ENCODE results near the gene PTPN6. TPM values are rescaled to one million over a fixed set of nuclear protein-coding genes. Genes with fewer than 3 reads are reported as not detected.
A peak's percentile ranks its signal among the peaks of the same experiment; 100 is the strongest.

PTPN6 gene
- total and polyA plus RNA-seq, 2 of the 13 experiments (the other 11 are each of a cell fraction or from before 2014, with no cell fraction given) = 10.5 to 10.6 TPM

GRCh38 chr12:6943722-6944380 lies 7.3 kb upstream of the PTPN6 start, which contains the start of the genes C12orf57 and RNU7-1 (continued):
- TF ChIP-seq RBM39 (IDR thresholded peaks at IDR 0.05; ENCODE audit: low read depth, low read length, poor library complexity, severe bottlenecking) (no peak), U2AF2 (IDR thresholded peaks at IDR 0.05; ENCODE audit: low read depth, low read length) (no peak; the same call in 1 of the 2 replicates), NFE2L2 (IDR thresholded peaks at IDR 0.05; ENCODE audit: low read length) (no peak), SPEN (CRISPR knock-in tag; IDR thresholded peaks at IDR 0.05; ENCODE audit: low read depth) (no peak), FOXP1 (IDR thresholded peaks at IDR 0.05) (no peak; the same call in 1 of the 2 replicates), FOXP1 (CRISPR knock-in tag; IDR thresholded peaks at IDR 0.05) (peak; percentile 51; the same call in 1 of the 2 replicates), ZNF326 (CRISPR knock-in tag; IDR thresholded peaks at IDR 0.05; ENCODE audit: borderline replicate concordance) (no peak), ETV6 (CRISPR knock-in tag; conservative IDR thresholded peaks at IDR 0.05) (peak; percentile 50; the same call in 1 of the 2 replicates), AFF4 (CRISPR knock-in tag; IDR thresholded peaks at IDR 0.05) (peak; percentile 98), SYNCRIP (IDR thresholded peaks at IDR 0.05; ENCODE audit: insufficient read depth, low read depth, low read length) (no peak), ZNF768 (CRISPR knock-in tag; IDR thresholded peaks at IDR 0.05) (peak; percentile 57; the same call in 1 of the 2 replicates), ZNF616 (CRISPR knock-in tag; IDR thresholded peaks at IDR 0.05; ENCODE audit: low read depth) (no peak), AGO2 (optimal IDR thresholded peaks at IDR 0.05; ENCODE audit: low read depth, low read length) (peak; percentile 87), CREB1 (IDR thresholded peaks at IDR 0.05) (peak; percentile 16; the same call in 1 of the 2 replicates), CREB1 (CRISPR knock-in tag; IDR thresholded peaks at IDR 0.05) (peak; percentile 90), ZNF878 (CRISPR knock-in tag; IDR thresholded peaks at IDR 0.05) (peak; percentile 68; the same call in 1 of the 2 replicates), KLF12 (CRISPR knock-in tag; IDR thresholded peaks at IDR 0.05; ENCODE audit: borderline replicate concordance) (peak; percentile 27; the same call in 1 of the 2 replicates), CC2D1A (CRISPR knock-in tag; IDR thresholded peaks at IDR 0.05) (no peak), ZFX (CRISPR knock-in tag; IDR thresholded peaks at IDR 0.05; ENCODE audit: low read depth) (no peak; the same call in 1 of the 2 replicates)
- TF ChIP-seq, protein P1, sequence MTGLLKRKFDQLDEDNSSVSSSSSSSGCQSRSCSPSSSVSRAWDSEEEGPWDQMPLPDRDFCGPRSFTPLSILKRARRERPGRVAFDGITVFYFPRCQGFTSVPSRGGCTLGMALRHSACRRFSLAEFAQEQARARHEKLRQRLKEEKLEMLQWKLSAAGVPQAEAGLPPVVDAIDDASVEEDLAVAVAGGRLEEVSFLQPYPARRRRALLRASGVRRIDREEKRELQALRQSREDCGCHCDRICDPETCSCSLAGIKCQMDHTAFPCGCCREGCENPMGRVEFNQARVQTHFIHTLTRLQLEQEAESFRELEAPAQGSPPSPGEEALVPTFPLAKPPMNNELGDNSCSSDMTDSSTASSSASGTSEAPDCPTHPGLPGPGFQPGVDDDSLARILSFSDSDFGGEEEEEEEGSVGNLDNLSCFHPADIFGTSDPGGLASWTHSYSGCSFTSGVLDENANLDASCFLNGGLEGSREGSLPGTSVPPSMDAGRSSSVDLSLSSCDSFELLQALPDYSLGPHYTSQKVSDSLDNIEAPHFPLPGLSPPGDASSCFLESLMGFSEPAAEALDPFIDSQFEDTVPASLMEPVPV (CRISPR knock-in tag; IDR thresholded peaks at IDR 0.05) = peak; percentile 63; the same call in 1 of the 2 replicates
- TF ChIP-seq, protein P2, sequence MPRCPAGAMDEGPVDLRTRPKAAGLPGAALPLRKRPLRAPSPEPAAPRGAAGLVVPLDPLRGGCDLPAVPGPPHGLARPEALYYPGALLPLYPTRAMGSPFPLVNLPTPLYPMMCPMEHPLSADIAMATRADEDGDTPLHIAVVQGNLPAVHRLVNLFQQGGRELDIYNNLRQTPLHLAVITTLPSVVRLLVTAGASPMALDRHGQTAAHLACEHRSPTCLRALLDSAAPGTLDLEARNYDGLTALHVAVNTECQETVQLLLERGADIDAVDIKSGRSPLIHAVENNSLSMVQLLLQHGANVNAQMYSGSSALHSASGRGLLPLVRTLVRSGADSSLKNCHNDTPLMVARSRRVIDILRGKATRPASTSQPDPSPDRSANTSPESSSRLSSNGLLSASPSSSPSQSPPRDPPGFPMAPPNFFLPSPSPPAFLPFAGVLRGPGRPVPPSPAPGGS (CRISPR knock-in tag; IDR thresholded peaks at IDR 0.05) = no peak
- TF ChIP-seq, protein P3, sequence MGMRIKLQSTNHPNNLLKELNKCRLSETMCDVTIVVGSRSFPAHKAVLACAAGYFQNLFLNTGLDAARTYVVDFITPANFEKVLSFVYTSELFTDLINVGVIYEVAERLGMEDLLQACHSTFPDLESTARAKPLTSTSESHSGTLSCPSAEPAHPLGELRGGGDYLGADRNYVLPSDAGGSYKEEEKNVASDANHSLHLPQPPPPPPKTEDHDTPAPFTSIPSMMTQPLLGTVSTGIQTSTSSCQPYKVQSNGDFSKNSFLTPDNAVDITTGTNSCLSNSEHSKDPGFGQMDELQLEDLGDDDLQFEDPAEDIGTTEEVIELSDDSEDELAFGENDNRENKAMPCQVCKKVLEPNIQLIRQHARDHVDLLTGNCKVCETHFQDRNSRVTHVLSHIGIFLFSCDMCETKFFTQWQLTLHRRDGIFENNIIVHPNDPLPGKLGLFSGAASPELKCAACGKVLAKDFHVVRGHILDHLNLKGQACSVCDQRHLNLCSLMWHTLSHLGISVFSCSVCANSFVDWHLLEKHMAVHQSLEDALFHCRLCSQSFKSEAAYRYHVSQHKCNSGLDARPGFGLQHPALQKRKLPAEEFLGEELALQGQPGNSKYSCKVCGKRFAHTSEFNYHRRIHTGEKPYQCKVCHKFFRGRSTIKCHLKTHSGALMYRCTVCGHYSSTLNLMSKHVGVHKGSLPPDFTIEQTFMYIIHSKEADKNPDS (CRISPR knock-in tag; IDR thresholded peaks at IDR 0.05) = peak; percentile 60; the same call in 1 of the 2 replicates
